ENCODE data around the gene HIPK2. TPM values are rescaled to one million over a fixed set of nuclear protein-coding genes. Genes with fewer than 3 reads are reported as not detected.

The HIPK2 gene
- total and polyA plus RNA-seq, 2 experiments from 2014 or later, result 18.2 to 22.9 TPM

- no peak for TF ChIP-seq EZH2phosphoT487 (IDR thresholded peaks at IDR 0.05; ENCODE audit: low read depth, severe bottlenecking, unreplicated experiment)
- TF ChIP-seq EZH2 (IDR thresholded peaks at IDR 0.05; ENCODE audit: borderline replicate concordance), result no peak
- no peak for TF ChIP-seq CTCF (IDR thresholded peaks at IDR 0.05; ENCODE audit: poor library complexity)
- H3K9me3 ChIP-seq (ENCODE audit: low read depth), result no peaks in the 10 kb centered on the region
- DNase-seq (ENCODE audit: low spot score), result no peak
- peaks cover 24% of the 10 kb centered on the region for H3K4me1 ChIP-seq (ENCODE audit: insufficient read depth)
- peak overlapping the region; percentile 80 for H3K27ac ChIP-seq
- H4K20me1 ChIP-seq (ENCODE audit: insufficient read depth, poor library complexity, severe bottlenecking), result peaks cover 34% of the 10 kb centered on the region
- 100% methylated on average over 2 of the region's 2 CpGs for WGBS (ENCODE audit: low lambda C conversion rate, missing lambda C conversion rate)
- H3K79me2 ChIP-seq, result peaks cover 94% of the 10 kb centered on the region
- no peak overlapping the region for H3K4me3 ChIP-seq
- H3K4me2 ChIP-seq, result peak overlapping the region; percentile 8
- H2AFZ ChIP-seq, result no peak overlapping the region
- no peaks in the 10 kb centered on the region for H3K36me3 ChIP-seq (replicated peaks; ENCODE audit: insufficient read depth, low read depth)
- no peaks in the 10 kb centered on the region for H3K27me3 ChIP-seq
- no peaks in the 10 kb centered on the region for H3K9me2 ChIP-seq (replicated peaks; ENCODE audit: insufficient read depth)
Observed at GRCh38 chr7:139732471-139733167, 45.2 kb downstream of the HIPK2 start.

GRCh38 chr7:139731802-139732470 is 45.9 kb downstream of the HIPK2 start:
- Histone ChIP-seq H3K27me3 (no peaks in the 10 kb centered on the region), H4K20me1 (ENCODE audit: insufficient read depth, poor library complexity, severe bottlenecking) (peaks cover 28% of the 10 kb centered on the region), H3K4me3 (no peak overlapping the region), H3K27ac (peak overlapping the region; percentile 61), H3K79me2 (peaks cover 94% of the 10 kb centered on the region), H3K9me2 (replicated peaks; ENCODE audit: insufficient read depth) (no peaks in the 10 kb centered on the region), H3K4me2 (peak overlapping the region; percentile 8), H3K9me3 (ENCODE audit: low read depth) (no peaks in the 10 kb centered on the region), H2AFZ (no peak overlapping the region), H3K36me3 (replicated peaks; ENCODE audit: insufficient read depth, low read depth) (no peaks in the 10 kb centered on the region), H3K4me1 (ENCODE audit: insufficient read depth) (peaks cover 22% of the 10 kb centered on the region)
- 76% methylated on average over 9 of the region's 9 CpGs for WGBS (ENCODE audit: low lambda C conversion rate, missing lambda C conversion rate)
- TF ChIP-seq CTCF (IDR thresholded peaks at IDR 0.05; ENCODE audit: poor library complexity) (no peak), EZH2phosphoT487 (IDR thresholded peaks at IDR 0.05; ENCODE audit: low read depth, severe bottlenecking, unreplicated experiment) (no peak), EZH2 (IDR thresholded peaks at IDR 0.05; ENCODE audit: borderline replicate concordance) (no peak)
- peak; percentile 63 for DNase-seq (ENCODE audit: low spot score)

GRCh38 chr7:139730746-139731612 is 46.8 kb downstream of the HIPK2 start:
- H3K4me1 ChIP-seq (ENCODE audit: insufficient read depth), result peaks cover 22% of the 10 kb centered on the region
- peaks cover 94% of the 10 kb centered on the region for H3K79me2 ChIP-seq
- no peaks in the 10 kb centered on the region for H3K36me3 ChIP-seq (replicated peaks; ENCODE audit: insufficient read depth, low read depth)
- peaks cover 24% of the 10 kb centered on the region for H4K20me1 ChIP-seq (ENCODE audit: insufficient read depth, poor library complexity, severe bottlenecking)
- H3K9me2 ChIP-seq (replicated peaks; ENCODE audit: insufficient read depth), result no peaks in the 10 kb centered on the region
- H3K4me2 ChIP-seq, result no peak overlapping the region
- TF ChIP-seq CTCF (IDR thresholded peaks at IDR 0.05; ENCODE audit: poor library complexity), result no peak
- WGBS (ENCODE audit: low lambda C conversion rate, missing lambda C conversion rate), result 89% methylated on average over 15 of the region's 15 CpGs
- no peak overlapping the region for H3K4me3 ChIP-seq
- no peak for DNase-seq (ENCODE audit: low spot score)
- H2AFZ ChIP-seq, result no peak overlapping the region
- no peaks in the 10 kb centered on the region for H3K27me3 ChIP-seq
- H3K27ac ChIP-seq, result peak overlapping the region; percentile 28
- H3K9me3 ChIP-seq (ENCODE audit: low read depth), result no peaks in the 10 kb centered on the region

Measured in hepatocyte (in vitro differentiated cells).